Naive thymus-derived CD8-positive, alpha-beta T cell (primary cell): ENCODE results near the gene PCNT. TPM values are rescaled to one million over a fixed set of nuclear protein-coding genes. Genes with fewer than 3 reads are reported as not detected.

ENCODE experiments used
- ATAC-seq, 2 donors: fragments of 150-1000 bp; cut with Tn5 transposase in 1 of 2; sonication (Bioruptor Pico), chemical (Tn5 transposase) in 1 of 2; 1 replicate in 1 of 2; 2 replicates in 1 of 2; pipeline ENCODE4 v1.10.0; 2021; ENCODE audit warnings: mild to moderate bottlenecking in 2 of 2, moderate library complexity in 2 of 2
- POLR2A ChIA-PET: fragments of 350-600 bp; sonication (Branson Sonifier 250); formaldehyde crosslinking; loops from one replicate; lab custom pipeline; 2021; ENCODE audit warnings: antibody characterized with exemption; lab: Charles Lee
- DNase-seq, 10 donors: peaks; one replicate each; pipeline versions ENCODE4 v3.0.0 to v3.0.0-alpha.2; 2020 to 2022
- H3K27ac Mint-ChIP-seq, 10 donors: one replicate each; pipeline ENCODE4 v1.8.0; 2020 to 2022; ENCODE audit warnings: mild to moderate bottlenecking in 10 of 10, mixed read lengths in 10 of 10, moderate library complexity in 4 of 10, inconsistent platforms in 1 of 10
- H3K27me3 Mint-ChIP-seq, 5 donors: one replicate each; pipeline ENCODE4 v1.8.0; 2021 to 2022; ENCODE audit warnings: mixed read lengths in 5 of 5
- H3K36me3 Mint-ChIP-seq, 3 donors: one replicate each; pipeline ENCODE4 v1.8.0; 2020 to 2022; ENCODE audit warnings: mixed read lengths in 3 of 3, mild to moderate bottlenecking in 2 of 3, inconsistent platforms in 1 of 3
- H3K4me1 Mint-ChIP-seq, 4 donors: one replicate each; pipeline ENCODE4 v1.8.0; 2021 to 2022; ENCODE audit warnings: mixed read lengths in 4 of 4
- H3K4me3 Mint-ChIP-seq, 10 donors: one replicate each; pipeline ENCODE4 v1.8.0; 2020 to 2022; ENCODE audit warnings: mild to moderate bottlenecking in 10 of 10, mixed read lengths in 10 of 10, moderate library complexity in 6 of 10, inconsistent platforms in 1 of 10
- H3K9me3 Mint-ChIP-seq, 9 donors: one replicate each; pipeline ENCODE4 v1.8.0; 2020 to 2022; ENCODE audit warnings: mixed read lengths in 9 of 9, mild to moderate bottlenecking in 3 of 9, inconsistent platforms in 1 of 9, moderate library complexity in 1 of 9
- polyA plus RNA-seq, 3 donors: library from polyadenylated mRNA; unstranded; fragments of 300-500 nt; fragmentation: Illumina TruSeq; gene quantifications; one replicate each; pipeline ENCODE4 v1.2.3, GENCODE V29; 2021
- total RNA-seq, 8 experiments: library from RNA in 2 of 8; stranded (reverse) in 2 of 8; gene quantifications; one replicate each; pipeline ENCODE4 v1.2.3 and lab custom pipeline; 2021 to 2026

Gene PCNT
- total and polyA plus RNA-seq, 5 experiments from 2014 or later, result 17.2 to 86.2 (median 37.4) TPM

DNA sequence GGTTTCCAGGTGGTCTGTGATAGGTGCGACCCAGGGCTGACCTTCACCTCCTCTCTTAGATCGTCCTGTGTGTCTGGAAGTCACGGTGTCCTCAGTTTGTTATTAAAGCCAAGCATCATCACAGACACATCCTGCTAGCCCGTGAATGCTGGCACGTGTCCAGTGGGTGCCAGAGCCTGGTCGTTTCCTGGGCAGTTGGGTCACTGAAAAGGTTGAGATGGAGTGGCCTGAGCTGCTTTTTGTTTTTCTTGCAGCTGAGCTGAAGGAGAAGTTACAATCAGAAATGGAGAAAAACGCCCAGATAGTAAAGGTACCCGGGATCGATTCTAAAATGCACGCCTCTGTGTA, 23.2 kb downstream of the PCNT start:
- H3K4me3 Mint-ChIP-seq, result peak overlapping the region in 1 of 10 donors; percentile 63
- DNase-seq, result no peak

DNA sequence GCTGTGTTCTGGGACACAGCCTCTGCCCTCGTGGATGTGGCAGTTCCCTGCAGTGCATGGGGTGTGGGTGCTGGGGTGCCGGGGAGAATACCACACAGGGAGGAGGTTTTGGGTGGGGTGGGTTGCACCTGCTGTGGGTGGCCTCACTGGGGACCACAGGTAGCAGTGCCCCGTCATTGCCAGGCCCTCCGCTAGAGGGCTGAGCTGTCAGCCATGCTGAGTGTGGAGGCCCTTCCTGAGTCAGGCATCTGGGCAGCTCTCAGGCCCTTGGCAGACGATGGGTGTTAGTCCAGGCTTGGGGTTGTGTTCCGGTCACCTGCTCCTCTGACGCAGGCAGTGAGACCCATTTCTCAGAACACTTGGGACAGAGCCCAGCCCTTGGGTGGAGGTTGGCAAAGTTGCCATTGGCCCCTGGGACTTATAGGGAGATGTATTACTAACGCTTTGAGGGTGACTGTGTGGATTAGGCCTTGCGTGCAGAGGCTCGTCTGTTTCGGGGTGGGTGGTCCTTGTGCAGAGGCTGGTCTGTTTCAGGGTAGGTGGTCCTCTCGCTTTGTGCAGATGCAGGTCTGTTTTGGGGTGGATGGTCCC, 23.9 kb downstream of the PCNT start:
- Mint-ChIP-seq H3K4me3 (peak overlapping the region in 1 of 10 donors; percentile 63), H3K27ac (peak overlapping the region in 2 of 10 donors; percentile 39 to 81), H3K9me3 (no peaks in the 10 kb centered on the region), H3K27me3 (no peaks in the 10 kb centered on the region), H3K36me3 (peaks cover 4 to 88% (median 37%) of the 10 kb centered on the region in 3 donors), H3K4me1 (peaks cover 2 to 14% (median 8%) of the 10 kb centered on the region in 4 donors)
- peak in 1 of 10 donors; percentile 71 for DNase-seq
- POLR2A ChIA-PET, result no interaction called here
- ATAC-seq, result no peak

More for the DNA sequence above, 23.2 kb downstream of the PCNT start:
- no peak for ATAC-seq
- no peaks in the 10 kb centered on the region for H3K27me3 Mint-ChIP-seq
- H3K36me3 Mint-ChIP-seq, result peaks cover 4 to 90% (median 39%) of the 10 kb centered on the region in 3 donors
- POLR2A ChIA-PET, result no interaction called here
- H3K9me3 Mint-ChIP-seq, result no peaks in the 10 kb centered on the region
- H3K27ac Mint-ChIP-seq, result peak overlapping the region in 2 of 10 donors; percentile 43 to 81
- H3K4me1 Mint-ChIP-seq, result peaks cover 2 to 19% (median 8%) of the 10 kb centered on the region in 4 donors

DNA sequence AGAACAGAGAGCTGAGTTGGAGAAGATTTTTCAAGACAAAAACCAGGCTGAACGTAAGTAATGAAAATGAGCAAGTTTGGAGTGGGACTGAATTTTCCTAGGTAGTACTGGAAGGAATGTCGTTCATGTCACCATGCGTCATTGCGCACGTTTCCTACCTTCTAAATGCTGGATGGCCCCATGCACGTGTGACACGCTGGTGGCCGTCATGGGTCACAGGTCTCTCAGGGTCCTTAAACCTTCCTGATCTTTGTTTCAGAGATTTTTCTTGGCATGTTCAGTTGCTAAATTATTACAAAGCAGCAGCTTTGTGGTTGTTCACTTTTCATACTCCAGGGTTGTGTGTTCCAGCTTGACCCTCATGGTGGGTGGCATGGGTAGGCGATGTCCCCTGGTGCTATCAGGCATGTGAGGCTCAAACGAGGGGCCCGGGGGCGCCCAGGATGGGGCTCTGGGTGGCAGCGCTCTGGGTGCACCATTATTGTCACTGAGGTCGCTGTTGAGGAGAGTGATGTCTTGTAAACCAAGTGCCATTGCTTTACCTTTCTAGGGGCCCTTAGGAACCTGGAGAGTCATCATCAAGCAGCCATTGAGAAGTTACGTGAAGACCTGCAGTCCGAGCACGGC, 25.3 kb downstream of the PCNT start:
- Mint-ChIP-seq H3K9me3 (no peaks in the 10 kb centered on the region), H3K36me3 (peaks cover 4 to 90% (median 44%) of the 10 kb centered on the region in 3 donors), H3K27me3 (no peaks in the 10 kb centered on the region), H3K4me3 (no peak overlapping the region), H3K4me1 (peaks cover 0 to 5% (median 3%) of the 10 kb centered on the region in 4 donors), H3K27ac (no peak overlapping the region)
- ATAC-seq, result no peak
- DNase-seq, result no peak
- POLR2A ChIA-PET, result no interaction called here

DNA sequence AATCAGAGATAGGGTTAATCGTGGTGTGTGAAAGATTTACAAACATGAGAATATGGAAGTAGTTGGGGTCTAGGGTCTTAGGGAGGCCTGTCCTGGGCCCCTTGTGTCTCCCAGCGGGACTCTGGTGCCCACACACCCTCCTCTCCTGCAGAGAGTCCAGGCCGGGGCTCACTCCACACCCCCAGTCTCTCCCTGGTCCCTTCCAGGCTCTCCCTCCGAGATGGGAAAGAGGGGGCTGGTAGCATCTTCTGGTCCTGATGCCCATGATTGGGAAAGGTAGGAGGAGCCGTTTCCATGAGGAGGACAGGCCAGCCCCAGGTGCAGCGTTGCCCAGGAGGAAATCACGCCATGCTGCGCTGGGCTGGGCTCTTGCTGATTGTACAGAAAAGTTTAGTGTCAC, 26.6 kb downstream of the PCNT start:
- no peak overlapping the region for H3K4me3 Mint-ChIP-seq
- H3K27me3 Mint-ChIP-seq, result no peaks in the 10 kb centered on the region
- H3K27ac Mint-ChIP-seq, result no peak overlapping the region
- ATAC-seq (no peak), DNase-seq (no peak)
- POLR2A ChIA-PET, result interaction anchor here (0.6 kb wide), 1 partner anchor 126 kb away, joined by 7 read pairs; no protein-coding TSS in a partner anchor
- H3K9me3 Mint-ChIP-seq, result no peaks in the 10 kb centered on the region
- H3K36me3 Mint-ChIP-seq, result peaks cover 4 to 90% (median 39%) of the 10 kb centered on the region in 3 donors
- peaks cover 2 to 12% (median 8%) of the 10 kb centered on the region in 4 donors for H3K4me1 Mint-ChIP-seq

DNA sequence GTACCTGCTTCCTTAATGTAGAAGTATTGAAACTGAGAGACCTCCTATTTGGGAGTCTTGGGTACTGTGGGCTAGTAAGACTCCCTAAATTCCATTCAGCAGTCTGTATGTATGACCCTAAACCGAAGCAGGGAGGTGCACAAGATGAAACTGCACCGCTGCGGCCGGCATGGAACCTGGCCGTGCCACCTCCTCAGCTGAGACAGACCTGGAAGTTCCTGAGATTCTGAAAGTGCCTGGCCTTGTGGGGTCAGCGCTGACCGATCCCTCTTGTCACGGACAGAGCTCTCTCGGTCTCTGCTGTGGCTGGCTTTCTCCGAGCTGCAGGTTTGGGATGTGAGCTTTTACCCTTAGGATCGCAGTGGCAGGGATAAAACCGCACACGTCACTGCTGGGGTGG, 27.0 kb downstream of the PCNT start:
- peaks cover 2 to 11% (median 8%) of the 10 kb centered on the region in 4 donors for H3K4me1 Mint-ChIP-seq
- H3K36me3 Mint-ChIP-seq, result peaks cover 4 to 89% (median 36%) of the 10 kb centered on the region in 3 donors
- H3K4me3 Mint-ChIP-seq, result no peak overlapping the region
- DNase-seq (no peak), ATAC-seq (no peak)
- H3K9me3 Mint-ChIP-seq, result no peaks in the 10 kb centered on the region
- POLR2A ChIA-PET, result interaction anchor here (0.6 kb wide), 1 partner anchor 125 kb away, joined by 7 read pairs; no protein-coding TSS in a partner anchor
- H3K27ac Mint-ChIP-seq, result peak overlapping the region in 4 of 10 donors; percentile 2 to 43 (median 22)
- no peaks in the 10 kb centered on the region for H3K27me3 Mint-ChIP-seq

DNA sequence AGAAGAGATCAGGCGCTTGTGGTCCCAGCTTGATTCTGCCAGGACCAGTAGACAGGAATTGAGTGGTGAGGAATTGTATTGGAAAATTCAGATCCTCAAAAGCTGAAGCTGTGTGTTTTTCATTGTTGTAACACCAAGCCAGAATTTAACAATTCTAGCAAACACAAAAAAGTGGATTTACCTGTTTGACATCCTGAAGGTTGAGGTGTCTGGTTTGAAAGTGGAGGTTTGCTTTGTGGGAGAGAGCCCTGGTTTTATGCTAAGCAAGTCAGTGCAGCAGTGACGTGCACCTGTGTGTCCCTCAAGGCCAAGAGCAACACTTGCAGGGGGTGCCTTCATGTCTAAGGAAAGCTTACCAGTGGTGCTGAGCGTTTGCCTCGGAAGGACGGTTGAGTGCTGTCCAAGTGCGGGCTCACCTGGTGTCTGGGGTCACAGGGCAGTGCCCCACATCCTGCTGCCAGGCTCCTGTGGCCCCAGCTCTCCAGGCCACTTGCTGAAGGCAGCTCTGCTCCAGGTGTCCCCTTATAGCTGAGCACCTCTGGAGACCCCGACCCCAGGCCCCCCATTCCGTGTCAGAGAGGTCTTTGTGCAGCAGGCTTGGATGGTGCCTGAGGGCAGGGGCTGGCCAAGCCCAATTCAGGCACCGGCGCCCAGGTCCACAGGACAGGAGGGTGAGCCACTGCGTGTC, 27.7 kb downstream of the PCNT start:
- peaks cover 2 to 13% (median 8%) of the 10 kb centered on the region in 4 donors for H3K4me1 Mint-ChIP-seq

DNA sequence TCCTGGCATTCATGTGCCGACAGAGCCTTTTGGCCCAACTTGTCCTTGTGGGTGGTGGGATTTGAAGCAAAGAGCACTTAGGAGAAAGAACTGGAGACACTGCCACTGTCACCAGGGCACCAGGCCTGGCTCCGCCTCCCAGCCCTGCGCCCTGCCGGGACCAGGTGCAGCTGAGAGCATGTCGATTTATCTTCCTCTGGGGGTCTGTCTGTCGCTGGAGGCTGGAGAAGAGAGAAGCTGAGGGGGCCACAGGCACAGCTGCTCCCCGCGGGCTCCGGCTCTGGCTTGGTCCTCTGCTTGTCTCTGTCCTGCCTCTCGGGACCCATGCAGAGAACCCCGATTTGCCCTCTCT, 28.2 kb downstream of the PCNT start:
- peaks cover 4 to 89% (median 40%) of the 10 kb centered on the region in 3 donors for H3K36me3 Mint-ChIP-seq
- POLR2A ChIA-PET, result no interaction called here

More for the DNA sequence above, 27.7 kb downstream of the PCNT start:
- no peaks in the 10 kb centered on the region for H3K9me3 Mint-ChIP-seq
- peak overlapping the region in 4 of 10 donors; percentile 2 to 25 (median 10) for H3K27ac Mint-ChIP-seq
- ATAC-seq, result no peak
- DNase-seq, result no peak
- H3K4me3 Mint-ChIP-seq, result no peak overlapping the region
- POLR2A ChIA-PET, result no interaction called here
- peaks cover 4 to 87% (median 36%) of the 10 kb centered on the region in 3 donors for H3K36me3 Mint-ChIP-seq
- H3K27me3 Mint-ChIP-seq, result no peaks in the 10 kb centered on the region

DNA sequence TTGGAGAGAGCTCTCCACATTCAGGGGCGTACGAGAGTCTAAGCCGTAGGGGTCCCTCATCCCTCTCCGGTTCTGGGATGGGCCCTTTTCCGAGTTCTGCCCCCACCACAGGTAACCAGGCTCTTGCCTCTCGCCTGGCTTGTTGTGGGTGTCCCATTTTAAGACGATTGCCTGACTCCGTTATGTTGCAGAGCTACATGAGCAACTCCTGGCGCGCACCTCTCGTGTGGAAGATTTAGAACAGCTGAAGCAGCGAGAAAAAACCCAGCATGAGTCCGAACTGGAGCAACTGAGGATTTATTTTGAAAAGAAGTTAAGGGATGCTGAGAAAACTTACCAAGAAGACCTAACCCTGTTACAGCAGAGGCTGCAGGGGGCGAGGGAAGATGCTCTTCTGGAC, 29.0 kb downstream of the PCNT start:
- Mint-ChIP-seq H3K4me1 (peaks cover 2 to 14% (median 7%) of the 10 kb centered on the region in 4 donors), H3K27ac (peak overlapping the region in 1 of 10 donors; percentile 10), H3K36me3 (peaks cover 4 to 89% (median 40%) of the 10 kb centered on the region in 3 donors), H3K4me3 (no peak overlapping the region), H3K9me3 (no peaks in the 10 kb centered on the region), H3K27me3 (no peaks in the 10 kb centered on the region)
- no peak for DNase-seq
- ATAC-seq, result no peak
- POLR2A ChIA-PET, result no interaction called here

More for the DNA sequence above, 28.2 kb downstream of the PCNT start:
- Mint-ChIP-seq H3K4me3 (no peak overlapping the region), H3K9me3 (no peaks in the 10 kb centered on the region), H3K27me3 (no peaks in the 10 kb centered on the region), H3K4me1 (peaks cover 2 to 13% (median 7%) of the 10 kb centered on the region in 4 donors), H3K27ac (no peak overlapping the region)
- DNase-seq (no peak), ATAC-seq (no peak)

DNA sequence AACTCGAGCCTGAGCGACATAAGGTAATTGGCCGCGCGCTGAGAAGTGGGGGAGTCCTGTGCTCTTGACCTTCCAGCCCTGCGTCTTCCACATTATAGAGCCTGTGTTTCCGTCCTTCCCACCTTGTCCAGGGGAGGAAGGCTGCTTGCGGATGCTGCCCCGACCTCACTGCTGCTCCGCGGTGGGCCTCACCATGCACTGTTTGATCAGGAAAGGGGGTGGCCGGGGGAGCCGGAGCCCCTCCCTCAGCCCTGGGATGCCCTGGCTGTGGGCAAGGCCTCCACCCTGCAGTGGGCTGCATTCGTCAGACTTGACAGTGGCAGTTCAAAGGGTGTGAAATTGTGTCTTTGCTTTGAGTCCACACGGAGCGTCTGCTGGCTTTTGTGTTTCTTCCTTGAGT, 30.1 kb downstream of the PCNT start:
- H3K36me3 Mint-ChIP-seq, result peaks cover 4 to 87% (median 45%) of the 10 kb centered on the region in 3 donors
- peak overlapping the region in 3 of 10 donors; percentile 79 to 93 (median 91) for H3K27ac Mint-ChIP-seq
- H3K4me1 Mint-ChIP-seq, result peaks cover 2 to 19% (median 7%) of the 10 kb centered on the region in 4 donors
- no peaks in the 10 kb centered on the region for H3K27me3 Mint-ChIP-seq
- H3K9me3 Mint-ChIP-seq, result no peaks in the 10 kb centered on the region
- POLR2A ChIA-PET, result no interaction called here
- peak overlapping the region in 2 of 10 donors; percentile 26 to 72 for H3K4me3 Mint-ChIP-seq
- ATAC-seq, result no peak
- DNase-seq, result no peak

DNA sequence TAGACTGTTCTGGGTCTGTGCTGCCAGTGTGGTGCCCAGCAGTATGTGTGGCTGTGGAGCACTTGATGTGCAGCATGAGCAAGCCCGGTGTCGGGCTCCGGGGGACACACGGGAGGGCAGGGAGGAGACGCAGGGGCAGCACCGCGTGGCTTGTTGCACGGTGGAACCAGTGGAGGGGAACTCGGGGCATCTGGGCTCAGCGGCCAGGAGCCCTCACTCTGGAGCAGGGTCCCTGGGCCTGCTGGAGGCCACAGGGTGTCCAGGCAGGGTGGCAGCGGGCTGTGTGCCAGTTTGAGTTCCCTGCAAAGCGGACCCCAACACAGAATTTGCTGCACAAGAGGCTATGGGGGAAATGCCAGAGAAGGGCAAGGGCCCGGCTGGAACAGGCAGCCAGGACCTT, 30.6 kb downstream of the PCNT start:
- ATAC-seq, result no peak
- DNase-seq, result no peak
- POLR2A ChIA-PET, result interaction anchor here (0.5 kb wide), 1 partner anchor 74 kb away, joined by 4 read pairs; no protein-coding TSS in a partner anchor
- peaks cover under 1 to 86% (median 42%) of the 10 kb centered on the region in 3 donors for H3K36me3 Mint-ChIP-seq
- H3K4me3 Mint-ChIP-seq, result peak overlapping the region in 6 of 10 donors; percentile 16 to 81 (median 66)
- H3K27ac Mint-ChIP-seq, result peak overlapping the region in 6 of 10 donors; percentile 51 to 93 (median 90)
- H3K4me1 Mint-ChIP-seq, result peaks cover 2 to 19% (median 7%) of the 10 kb centered on the region in 4 donors
- H3K9me3 Mint-ChIP-seq, result no peaks in the 10 kb centered on the region
- H3K27me3 Mint-ChIP-seq, result no peaks in the 10 kb centered on the region

DNA sequence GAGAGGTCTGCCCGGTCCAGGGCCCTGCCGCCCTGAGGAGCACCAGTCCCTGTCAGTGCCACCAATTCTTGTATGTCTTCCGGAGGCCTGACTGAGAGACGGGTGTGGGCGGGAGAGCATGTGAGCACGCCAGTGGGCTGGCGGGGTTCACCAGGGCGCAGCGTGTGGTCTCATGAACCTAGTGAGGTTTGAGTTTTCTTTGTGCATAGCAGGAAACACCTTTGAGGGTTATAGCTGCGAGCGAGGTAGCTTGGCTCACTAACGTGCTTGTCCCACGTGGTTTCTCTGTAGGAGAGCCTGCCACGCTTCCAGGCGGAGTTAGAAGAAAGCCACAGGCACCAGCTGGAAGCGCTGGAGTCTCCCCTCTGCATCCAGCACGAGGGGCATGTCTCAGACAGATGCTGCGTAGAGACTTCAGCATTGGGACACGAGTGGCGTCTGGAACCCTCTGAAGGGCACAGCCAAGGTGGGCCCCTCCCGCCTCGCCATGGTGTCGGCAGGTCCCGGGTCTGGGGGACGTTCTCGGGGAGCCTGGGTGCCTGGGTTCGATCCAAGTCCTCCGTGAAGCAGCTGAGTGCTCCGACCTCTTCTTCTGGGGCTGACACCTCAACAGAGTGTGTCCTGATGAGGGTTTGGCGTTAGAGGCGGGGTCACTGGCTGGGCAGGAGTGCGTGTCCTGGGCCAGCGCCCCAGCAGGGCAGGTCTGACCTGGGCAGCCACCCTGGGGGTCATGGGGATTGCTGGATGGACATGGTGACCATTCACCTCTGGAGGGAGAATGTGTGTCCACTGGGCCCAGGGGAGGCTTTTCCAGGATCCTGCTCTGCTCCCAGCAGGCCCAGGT, 31.4 kb downstream of the PCNT start:
- no peaks in the 10 kb centered on the region for H3K27me3 Mint-ChIP-seq
- H3K36me3 Mint-ChIP-seq, result peaks cover 0 to 83% (median 39%) of the 10 kb centered on the region in 3 donors
- peak overlapping the region; percentile 51 to 94 (median 90) for H3K27ac Mint-ChIP-seq
- H3K4me3 Mint-ChIP-seq, result peak overlapping the region; percentile 28 to 81 (median 68)
- ATAC-seq (peak; percentile 97 to 98), DNase-seq (peak in 9 of 10 donors; percentile 30 to 75 (median 49))
- H3K9me3 Mint-ChIP-seq, result no peaks in the 10 kb centered on the region
- POLR2A ChIA-PET, result no interaction called here
- peaks cover 2 to 19% (median 7%) of the 10 kb centered on the region in 4 donors for H3K4me1 Mint-ChIP-seq

DNA sequence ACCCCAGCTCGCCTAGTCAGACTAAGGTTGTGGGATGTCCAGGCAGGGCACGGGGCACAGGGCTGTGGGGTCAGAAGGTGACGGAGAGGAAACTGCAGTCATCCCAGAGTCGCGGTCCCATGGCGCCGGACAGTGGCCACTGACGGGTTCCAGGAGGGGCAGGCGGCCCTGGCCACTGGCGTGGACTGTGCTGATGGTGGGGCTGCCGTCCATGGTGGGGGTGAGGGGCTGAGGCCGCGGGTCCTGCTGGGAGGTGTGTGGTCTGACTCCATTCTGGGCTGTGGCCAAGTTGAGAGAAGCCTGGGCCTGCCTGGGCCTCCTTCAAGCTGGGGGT, 32.0 kb downstream of the PCNT start:
- H3K27me3 Mint-ChIP-seq, result no peaks in the 10 kb centered on the region
- ATAC-seq, result no peak

More for the DNA sequence above, 32.0 kb downstream of the PCNT start:
- POLR2A ChIA-PET, result no interaction called here
- Mint-ChIP-seq H3K4me1 (peaks cover 2 to 20% (median 7%) of the 10 kb centered on the region in 4 donors), H3K4me3 (peak overlapping the region in 1 of 10 donors; percentile 63), H3K27ac (peak overlapping the region in 4 of 10 donors; percentile 33 to 93 (median 70)), H3K9me3 (no peaks in the 10 kb centered on the region), H3K36me3 (peaks cover 0 to 83% (median 37%) of the 10 kb centered on the region in 3 donors)
- DNase-seq, result no peak
